ENCODE data around the gene KCNJ16. TPM values are rescaled to one million over a fixed set of nuclear protein-coding genes. Genes with fewer than 3 reads are reported as not detected.

The KCNJ16 gene
- total RNA-seq, 2 donors from 2014 or later: 1.3 TPM; not detected in 1

GRCh38 chr17:70053241-70054234 lies 21.5 kb upstream of the KCNJ16 start:
- no peak for DNase-seq (ENCODE audit: low spot score)
- TF ChIP-seq CTCF (IDR thresholded peaks at IDR 0.05) (no peak), POLR2AphosphoS5 (IDR thresholded peaks at IDR 0.05) (no peak), POLR2A (IDR thresholded peaks at IDR 0.05) (no peak)
- H3K4me1 ChIP-seq (replicated peaks): no peaks in the 10 kb centered on the region
- 44% methylated on average over 13 of the region's 13 CpGs for WGBS
- intact Hi-C loops (cut with DNase I): no loop called here
- H3K36me3 ChIP-seq: no peaks in the 10 kb centered on the region
- no peaks in the 10 kb centered on the region for H3K9me3 ChIP-seq
- no peaks in the 10 kb centered on the region for H3K27me3 ChIP-seq (replicated peaks; ENCODE audit: insufficient read depth)
- H3K27ac ChIP-seq: no peak overlapping the region
- no peak overlapping the region for H3K4me3 ChIP-seq

- Histone ChIP-seq H3K4me1 (replicated peaks) (no peaks in the 10 kb centered on the region), H3K4me3 (no peak overlapping the region), H3K27me3 (replicated peaks; ENCODE audit: insufficient read depth) (no peaks in the 10 kb centered on the region), H3K36me3 (no peaks in the 10 kb centered on the region), H3K9me3 (no peaks in the 10 kb centered on the region), H3K27ac (no peak overlapping the region)
- intact Hi-C loops (cut with DNase I): no loop called here
- DNase-seq (ENCODE audit: low spot score): no peak
- TF ChIP-seq CTCF (IDR thresholded peaks at IDR 0.05) (no peak), POLR2AphosphoS5 (IDR thresholded peaks at IDR 0.05) (no peak), POLR2A (IDR thresholded peaks at IDR 0.05) (no peak)
- 65% methylated on average over 4 of the region's 4 CpGs for WGBS
Observed at GRCh38 chr17:70055000-70055399, 20.0 kb upstream of the KCNJ16 start.

DNA sequence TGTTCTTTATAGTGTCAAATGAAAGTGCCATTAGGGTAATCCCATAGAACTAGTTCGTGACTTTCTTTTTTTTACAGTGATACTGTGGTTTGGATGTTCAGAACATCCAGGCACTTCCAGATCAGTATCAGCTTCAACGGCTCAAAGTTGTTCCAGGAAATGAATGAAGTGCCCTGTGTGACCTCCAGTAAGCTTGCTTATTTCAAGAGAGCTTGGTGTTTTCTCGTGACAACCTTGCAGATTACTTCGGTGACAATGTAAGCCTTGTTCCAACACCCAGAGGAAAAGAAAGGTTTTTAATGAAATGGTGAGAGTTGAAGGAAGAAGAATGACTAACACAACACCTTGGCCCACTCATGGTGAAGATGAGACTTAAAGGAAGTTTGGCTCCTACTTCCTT lies 16.0 kb upstream of the KCNJ16 start:
- Histone ChIP-seq H3K4me1 (replicated peaks) (no peaks in the 10 kb centered on the region), H3K4me3 (no peak overlapping the region), H3K9me3 (no peaks in the 10 kb centered on the region), H3K27ac (no peak overlapping the region), H3K36me3 (no peaks in the 10 kb centered on the region), H3K27me3 (replicated peaks; ENCODE audit: insufficient read depth) (no peaks in the 10 kb centered on the region)
- WGBS: 21% methylated on average over 4 of the region's 4 CpGs
- no peak for TF ChIP-seq POLR2AphosphoS5 (IDR thresholded peaks at IDR 0.05)
- TF ChIP-seq POLR2A (IDR thresholded peaks at IDR 0.05): no peak
- no peak for TF ChIP-seq CTCF (IDR thresholded peaks at IDR 0.05)
- intact Hi-C loops (cut with DNase I): no loop called here
- no peak for DNase-seq (ENCODE audit: low spot score)

DNA sequence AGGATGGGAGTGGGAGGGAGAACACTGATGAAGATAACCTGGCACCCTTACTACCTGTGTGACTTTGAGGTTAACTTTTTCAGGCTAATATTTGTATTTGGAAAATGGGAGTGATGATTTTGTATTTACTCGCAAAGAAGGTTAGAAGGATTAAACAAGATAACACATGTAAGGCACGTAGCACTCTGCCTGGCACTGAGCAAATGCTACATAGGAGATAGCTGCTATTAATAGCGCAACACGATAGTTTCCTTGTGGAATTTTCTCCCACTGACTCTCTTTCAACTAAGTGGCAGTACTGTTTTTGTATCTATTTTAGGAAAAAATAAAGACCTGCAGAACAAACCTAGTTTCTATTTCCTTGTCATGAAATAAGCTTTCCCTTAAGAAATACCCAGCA lies 15.4 kb upstream of the KCNJ16 start:
- Histone ChIP-seq H3K27me3 (replicated peaks; ENCODE audit: insufficient read depth) (no peaks in the 10 kb centered on the region), H3K4me1 (replicated peaks) (no peaks in the 10 kb centered on the region), H3K36me3 (no peaks in the 10 kb centered on the region), H3K9me3 (no peaks in the 10 kb centered on the region), H3K27ac (no peak overlapping the region), H3K4me3 (no peak overlapping the region)
- DNase-seq (ENCODE audit: low spot score): no peak
- TF ChIP-seq POLR2A (IDR thresholded peaks at IDR 0.05) (no peak), POLR2AphosphoS5 (IDR thresholded peaks at IDR 0.05) (no peak), CTCF (IDR thresholded peaks at IDR 0.05) (no peak)
- intact Hi-C loops (cut with DNase I): no loop called here
- 68% methylated on average over 4 of the region's 4 CpGs for WGBS

DNA sequence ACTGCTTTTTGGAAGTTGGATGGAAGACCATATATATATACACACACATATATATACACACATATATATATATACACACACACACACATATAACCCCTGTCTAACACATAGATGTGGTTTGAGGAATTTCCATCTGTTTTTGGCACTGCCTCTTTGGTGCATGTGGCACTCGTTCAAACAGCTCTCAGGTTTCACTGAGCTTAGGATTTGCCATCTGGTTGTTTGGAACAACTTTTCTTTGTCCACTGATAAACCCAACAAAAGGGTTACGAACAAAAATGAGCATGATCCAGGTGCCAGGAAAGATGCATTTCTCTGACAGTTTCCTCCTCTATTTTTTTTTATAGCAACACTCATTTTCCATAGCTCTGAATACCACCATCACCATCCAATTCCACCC lies 14.6 kb upstream of the KCNJ16 start:
- Histone ChIP-seq H3K36me3 (no peaks in the 10 kb centered on the region), H3K27ac (no peak overlapping the region)
- 35% methylated on average over 2 of the region's 2 CpGs for WGBS

More for the DNA sequence above, 14.6 kb upstream of the KCNJ16 start:
- Histone ChIP-seq H3K27me3 (replicated peaks; ENCODE audit: insufficient read depth) (no peaks in the 10 kb centered on the region), H3K4me1 (replicated peaks) (no peaks in the 10 kb centered on the region), H3K4me3 (no peak overlapping the region), H3K9me3 (no peaks in the 10 kb centered on the region)
- intact Hi-C loops (cut with DNase I): no loop called here
- DNase-seq (ENCODE audit: low spot score): no peak
- no peak for TF ChIP-seq CTCF (IDR thresholded peaks at IDR 0.05)
- TF ChIP-seq POLR2AphosphoS5 (IDR thresholded peaks at IDR 0.05): no peak
- TF ChIP-seq POLR2A (IDR thresholded peaks at IDR 0.05): no peak
